Right forelimb (tissue), 1 donor: ENCODE measurements around the gene S100A16.

Experiments
- DNase-seq: peaks from one replicate; pipeline ENCODE4 v3.0.0-alpha.2; 2018

Gene S100A16

DNA sequence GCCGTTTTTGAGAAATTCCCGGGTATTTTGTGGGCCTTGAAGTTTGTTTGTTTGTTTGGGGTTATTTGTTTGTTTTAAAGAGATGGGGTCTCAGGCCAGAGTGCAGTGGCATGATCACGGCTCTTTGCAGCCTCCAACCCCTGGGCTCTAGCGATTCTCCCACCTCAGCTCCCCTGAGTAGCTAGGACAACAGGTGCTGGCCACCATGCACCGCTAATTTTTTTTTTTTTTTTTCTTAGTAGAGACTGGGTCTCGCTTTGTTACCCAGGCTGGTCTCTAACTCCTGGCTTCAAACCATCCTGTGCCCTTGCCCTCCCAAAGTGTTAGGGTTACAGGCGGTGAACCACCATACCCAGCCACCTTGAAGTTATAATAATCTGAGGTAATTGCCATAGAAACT is 22.9 kb upstream of the S100A16 start:
- DNase-seq: no peak

DNA sequence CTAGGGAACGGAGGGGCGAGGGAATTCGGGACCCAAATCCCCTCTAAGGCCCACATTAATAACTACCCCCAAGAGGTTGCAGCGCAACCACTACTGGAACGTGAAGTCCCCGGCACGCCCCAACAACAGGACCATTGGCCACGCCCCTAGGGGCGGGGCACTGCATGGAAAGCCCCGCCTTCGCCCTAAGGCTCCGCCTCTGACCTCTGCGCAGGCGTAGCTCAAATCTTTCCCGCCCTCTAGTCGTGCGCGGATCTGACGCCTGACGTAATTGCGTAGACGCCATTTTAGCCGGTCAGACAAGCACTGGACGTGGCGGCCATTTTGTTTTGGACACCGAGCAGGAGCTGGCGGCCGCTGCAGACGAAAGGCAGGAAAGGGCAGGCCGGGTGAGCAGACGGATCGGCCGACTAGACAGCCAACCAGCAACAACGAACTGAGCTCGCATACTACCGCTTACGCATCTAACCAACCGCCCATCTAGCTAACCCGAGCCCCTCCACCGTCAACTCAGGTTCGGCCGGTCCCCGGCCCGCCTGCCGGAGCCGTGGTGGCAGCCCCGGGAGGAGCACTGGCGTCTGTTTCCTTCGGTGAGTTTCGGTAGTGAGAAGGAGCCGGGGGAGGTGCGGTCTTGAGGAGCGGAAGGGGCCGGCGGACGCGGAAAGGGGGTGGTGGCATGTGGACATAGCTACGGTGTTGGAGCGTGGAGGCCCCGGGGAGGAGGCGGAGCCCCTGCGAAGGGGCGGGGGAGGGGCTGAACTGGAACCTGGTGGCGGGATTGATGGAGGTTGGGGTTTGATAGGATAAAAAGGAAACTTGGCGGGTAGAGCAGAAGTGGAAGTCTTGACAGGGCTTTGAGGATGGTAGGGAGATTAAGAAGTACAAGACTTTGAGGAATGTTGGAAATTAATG is 21.1 kb upstream of the S100A16 start, which contains the start of gene CHTOP:
TSS of gene CHTOP (plus strand) at position 313 of the 912 bp plus-strand sequence. CDS start 2,523 bp downstream, outside the sequence.
- peak; percentile 98 for DNase-seq

DNA sequence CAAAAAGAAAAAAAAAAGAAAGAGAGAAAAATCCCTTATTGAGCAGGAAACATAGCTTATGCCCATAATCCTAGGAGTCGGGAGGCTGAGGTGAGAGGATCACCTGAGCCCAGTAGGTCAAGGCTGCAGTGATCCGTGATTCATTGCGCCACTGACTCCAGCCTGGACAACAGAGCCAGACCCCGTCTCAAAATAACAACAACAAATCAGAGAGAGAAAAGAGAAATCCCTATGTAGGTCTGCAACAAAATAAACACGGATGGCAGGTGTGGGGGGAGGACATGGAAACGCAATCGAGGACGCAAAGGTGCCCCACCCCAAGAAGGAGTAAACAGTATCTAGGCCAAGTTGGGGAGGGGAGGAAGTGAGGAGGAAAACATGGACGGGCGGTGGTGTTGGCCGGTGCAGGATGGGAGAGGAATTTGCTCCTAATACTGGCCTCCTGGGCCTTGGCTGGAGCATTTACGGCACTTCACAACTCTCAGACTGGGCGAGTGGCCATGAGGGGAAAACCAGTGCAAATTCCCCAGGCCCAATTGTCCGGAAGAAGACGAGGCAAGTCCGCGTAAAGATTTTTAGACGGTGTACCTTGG is 20.3 kb upstream of the S100A16 start:
- no peak for DNase-seq

DNA sequence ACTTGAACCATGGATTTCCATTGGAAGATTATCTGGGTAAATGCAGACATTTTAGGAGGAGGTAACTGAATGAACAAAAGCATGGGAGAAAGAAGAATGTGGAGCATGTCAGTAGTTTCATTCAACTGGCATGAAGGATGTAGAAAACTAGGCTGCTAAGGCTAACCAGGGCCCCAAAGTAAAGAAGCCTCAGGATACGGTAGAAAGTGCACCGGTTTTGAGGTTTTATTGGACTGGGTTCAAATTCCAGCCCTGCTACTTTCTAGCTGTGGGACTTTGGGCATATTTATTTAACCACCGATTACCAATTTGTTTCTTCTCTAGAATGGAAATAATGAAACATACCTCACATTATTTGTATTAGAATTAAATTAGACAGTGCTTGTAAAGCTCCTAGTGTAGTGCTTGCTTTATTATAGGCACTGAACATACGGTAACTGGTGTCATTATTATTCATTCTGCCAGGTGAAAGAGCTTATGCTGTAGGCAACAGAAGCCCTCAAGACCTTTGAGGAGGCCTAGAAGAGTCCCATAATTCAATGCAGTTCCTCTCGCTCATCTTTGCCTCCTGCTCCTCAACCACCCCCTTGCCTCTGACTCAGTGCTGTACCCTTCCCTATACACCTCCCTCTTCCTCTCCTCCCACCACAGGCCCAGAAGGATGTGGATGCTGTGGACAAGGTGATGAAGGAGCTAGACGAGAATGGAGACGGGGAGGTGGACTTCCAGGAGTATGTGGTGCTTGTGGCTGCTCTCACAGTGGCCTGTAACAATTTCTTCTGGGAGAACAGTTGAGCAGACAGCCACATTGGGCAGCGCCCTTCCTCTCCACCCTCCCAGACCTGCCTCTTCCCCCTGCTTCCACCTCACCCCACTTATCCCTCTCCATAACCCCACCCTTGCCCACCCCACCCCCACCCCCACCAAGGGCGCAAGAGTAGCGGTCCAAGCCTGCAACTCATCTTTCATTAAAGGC is 18.4 kb upstream of the S100A16 start:
- DNase-seq: no peak

DNA sequence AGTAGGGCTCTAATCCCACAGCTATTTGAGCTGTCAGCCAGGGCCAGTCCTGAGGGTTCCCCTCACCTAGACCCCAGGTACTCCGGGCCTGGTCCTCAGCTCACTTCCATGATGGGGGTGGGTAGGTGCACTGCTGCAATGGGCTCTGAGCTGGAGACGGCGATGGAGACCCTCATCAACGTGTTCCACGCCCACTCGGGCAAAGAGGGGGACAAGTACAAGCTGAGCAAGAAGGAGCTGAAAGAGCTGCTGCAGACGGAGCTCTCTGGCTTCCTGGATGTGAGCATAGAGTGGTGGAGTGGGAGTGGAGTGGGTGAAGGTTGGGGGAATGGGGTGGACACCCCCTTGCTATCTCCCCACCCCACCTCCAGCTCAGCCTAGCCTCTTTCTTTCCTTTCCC is 17.4 kb upstream of the S100A16 start:
- no peak for DNase-seq

DNA sequence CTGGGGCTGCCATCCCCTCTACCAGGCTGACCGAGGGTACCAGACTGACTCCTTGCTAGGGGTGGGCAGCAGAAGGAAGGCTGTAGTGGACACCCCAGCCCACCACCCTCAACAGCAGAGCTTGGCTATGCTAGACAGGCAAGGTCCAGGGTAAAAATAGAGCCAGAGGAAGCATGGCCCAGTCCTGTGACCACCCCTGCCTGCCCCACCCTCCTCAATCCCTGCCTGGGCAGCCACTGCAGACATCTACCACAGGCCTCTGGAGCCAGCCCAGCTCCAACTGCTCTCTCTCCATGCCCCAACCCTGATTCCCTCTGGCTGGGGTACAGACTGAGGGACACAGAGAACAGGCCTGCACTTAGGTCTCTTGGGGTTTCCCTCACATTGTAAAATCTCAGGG is 17.0 kb upstream of the S100A16 start:
- DNase-seq: no peak

DNA sequence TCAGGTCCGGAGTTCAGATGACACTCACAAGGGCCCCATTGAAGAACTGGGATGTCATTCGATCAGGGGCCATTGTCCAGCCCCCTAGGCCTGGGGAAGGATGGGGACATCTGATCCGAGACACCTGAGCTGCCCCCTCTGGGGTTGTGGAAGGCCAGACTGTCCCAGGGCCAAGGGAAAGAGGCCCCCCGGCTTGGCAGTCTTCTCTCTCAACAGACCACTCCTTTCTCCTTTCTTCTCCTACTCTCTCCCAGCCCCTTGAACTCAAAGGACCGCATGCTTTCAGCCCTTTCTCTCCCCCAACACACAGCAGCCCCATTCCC is 16.4 kb upstream of the S100A16 start:
- DNase-seq: no peak

DNA sequence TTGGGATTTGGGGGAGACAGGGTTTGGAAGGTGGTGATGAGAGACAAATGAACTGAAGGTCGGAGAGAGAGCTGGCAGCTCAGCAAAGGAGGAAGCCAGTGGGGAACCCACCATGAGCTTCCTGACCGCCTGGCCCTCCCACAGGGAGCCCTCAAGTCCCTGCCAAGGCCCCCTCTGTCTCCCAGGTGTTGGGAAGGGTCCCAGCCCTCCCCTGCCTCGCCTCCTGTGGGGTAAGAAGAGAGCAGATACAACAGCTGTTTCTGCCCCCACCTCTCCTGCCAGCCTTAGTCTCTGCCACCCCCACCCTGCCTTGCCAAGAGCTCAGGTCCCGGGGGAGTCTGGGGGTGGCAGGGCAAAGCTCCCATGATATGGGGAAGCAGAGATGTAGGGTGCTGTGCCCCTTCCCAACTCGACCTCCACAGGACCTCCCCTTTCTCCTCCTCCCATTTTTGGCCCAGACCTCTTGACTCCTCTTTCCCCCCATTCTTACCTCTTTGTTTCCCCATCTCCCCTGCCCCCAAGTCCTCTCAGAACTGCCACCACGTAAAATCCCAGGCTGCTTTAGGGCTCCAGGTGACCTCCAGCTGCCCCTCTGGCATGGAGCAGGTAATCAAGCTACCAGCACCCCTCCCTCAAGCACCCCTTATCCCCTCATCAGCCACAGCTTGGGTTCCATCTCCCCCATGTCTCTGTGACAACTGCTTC is 15.9 kb upstream of the S100A16 start:
- no peak for DNase-seq

DNA sequence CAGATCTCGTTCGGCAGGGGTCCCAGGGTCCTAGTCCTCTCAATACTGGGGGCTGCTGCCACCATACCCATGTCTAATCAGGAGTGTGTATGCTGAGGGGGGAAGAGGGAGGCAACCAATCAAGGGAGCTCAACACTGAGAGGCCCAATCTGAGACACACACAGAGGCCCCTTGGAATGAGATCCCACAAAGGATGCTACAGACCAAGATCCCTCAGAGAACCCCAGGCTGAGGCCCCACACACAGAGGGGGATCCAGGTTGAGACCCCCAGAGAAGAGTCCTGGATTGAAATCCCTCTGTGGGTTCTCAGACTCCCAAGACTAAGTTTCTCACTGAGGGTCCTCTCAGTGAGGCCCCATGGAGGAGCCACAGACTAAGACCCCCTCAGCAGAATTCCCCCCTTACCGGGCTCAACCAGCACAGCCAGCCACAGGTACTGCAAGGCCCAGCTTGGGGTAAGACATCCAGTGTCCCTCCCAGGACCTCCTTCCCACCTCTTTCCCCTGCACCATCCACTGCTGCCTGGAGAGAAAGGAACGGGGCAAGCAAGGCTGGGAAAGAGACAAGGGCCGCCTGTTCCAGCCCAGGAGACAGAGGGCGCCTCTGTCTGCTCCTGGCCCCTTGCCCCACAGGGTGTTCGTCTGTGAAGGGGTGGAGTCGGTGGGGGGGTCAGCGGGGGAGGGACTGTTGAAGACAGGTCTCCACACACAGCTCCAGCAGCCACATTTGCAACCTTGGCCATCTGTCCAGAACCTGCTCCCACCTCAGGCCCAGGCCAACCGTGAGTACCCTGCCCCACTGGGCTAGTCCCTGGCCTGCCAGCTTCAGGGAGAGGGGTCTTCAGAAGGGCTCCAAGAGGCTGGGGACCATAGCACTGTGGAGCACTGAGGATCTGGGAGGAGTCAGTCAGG is 15.0 kb upstream of the S100A16 start, which contains the start of gene S100A1:
TSS of gene S100A1 (plus strand) at position 720 of the 912 bp plus-strand sequence. CDS start 2,088 bp downstream, outside the sequence.
- DNase-seq: peak; percentile 60

DNA sequence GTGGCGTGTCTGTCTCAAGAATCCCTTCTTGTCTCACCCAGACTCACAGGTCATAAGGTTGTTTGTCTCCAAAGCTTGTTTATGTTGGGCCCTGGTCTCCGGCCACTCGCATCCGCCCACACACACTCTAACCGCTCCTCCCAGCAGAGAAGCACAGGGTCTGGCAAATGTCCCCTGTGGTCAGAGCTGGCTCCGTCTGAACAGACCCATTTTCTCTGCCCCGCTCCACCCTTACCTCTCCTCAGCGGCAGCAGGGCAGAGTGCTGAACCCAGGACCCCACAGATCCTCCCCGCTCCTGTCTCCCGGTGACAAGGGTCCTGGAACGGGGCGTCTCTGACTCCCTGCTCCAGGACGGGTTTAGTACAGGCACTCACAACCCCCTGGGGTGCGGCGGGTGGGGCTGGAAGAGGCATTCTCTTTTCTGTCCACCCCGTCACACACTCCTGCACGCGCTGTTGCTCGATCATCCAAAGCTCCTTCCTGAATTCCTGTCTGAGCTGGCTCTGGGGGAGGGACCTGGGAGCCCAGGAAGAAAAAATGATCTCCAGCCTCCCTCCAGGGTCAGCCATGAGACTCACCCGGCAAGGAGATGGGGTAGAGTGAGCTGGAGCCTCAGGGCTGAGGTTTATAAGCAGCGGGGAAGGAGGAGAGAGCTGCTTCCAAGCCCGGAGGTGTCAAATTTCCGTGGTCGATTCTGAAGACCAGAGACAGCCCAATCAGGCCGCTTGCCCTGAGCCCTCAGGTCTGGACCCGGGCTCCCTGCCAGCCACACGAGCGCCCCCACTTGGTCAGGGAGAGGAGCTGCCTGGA is 14.2 kb upstream of the S100A16 start, which contains the start of gene S100A13:
TSS of gene S100A13 (minus strand) at position 602 of the 811 bp plus-strand sequence. CDS start 1,033 bp downstream, outside the sequence.
- peak; percentile 89 for DNase-seq

DNA sequence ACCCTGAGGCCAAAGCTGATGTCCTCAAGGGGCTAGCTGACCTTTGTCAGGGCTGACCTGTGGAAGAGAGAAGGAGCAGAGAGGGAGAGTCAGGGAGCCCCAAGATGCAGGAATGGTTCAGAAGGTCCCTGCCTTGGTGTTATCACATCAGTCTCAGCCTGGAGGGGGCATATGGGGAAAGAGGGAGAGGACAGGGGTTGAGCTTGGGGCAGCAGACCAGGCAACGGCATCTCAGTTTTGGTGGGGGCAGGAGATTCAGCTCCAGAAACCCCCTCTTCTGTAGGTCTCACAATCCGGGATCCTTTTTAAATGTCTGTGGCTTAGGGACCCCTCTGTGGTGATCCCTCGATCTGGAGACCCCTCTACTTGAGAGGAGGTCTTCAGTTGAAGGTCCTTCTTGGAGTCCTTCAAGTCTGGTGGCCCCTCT is 13.6 kb upstream of the S100A16 start:
- no peak for DNase-seq

DNA sequence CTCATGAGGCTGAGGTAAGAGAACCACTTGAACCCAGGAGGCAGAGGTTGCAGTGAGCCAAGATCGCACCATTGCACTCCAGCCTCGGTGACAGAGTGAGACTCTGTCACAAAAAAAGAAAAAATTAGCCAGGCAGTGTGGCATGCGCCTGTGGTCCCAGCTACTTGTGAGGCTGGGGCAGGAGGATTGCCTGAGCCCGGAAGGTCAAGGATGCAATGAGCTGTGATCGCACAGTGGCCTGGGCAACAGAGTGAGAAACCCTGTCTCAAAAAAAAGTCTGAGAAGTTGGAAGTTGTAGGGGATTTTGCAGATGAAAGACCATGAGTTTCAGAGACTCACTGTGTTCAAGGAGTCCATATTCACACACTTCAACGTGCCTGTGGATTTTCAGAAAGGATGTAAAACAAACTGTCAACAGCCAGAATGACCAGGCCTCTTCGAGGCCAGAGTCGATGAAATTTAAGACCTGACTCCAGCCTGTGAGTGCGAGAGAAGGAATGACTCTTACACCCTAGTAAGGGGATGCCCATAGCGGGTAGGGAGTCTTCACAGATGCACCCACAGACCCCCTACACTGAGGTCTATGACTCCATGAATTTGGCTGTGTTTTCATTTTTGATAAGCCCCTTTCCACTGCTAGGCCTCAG is 12.2 kb upstream of the S100A16 start:
- no peak for DNase-seq

DNA sequence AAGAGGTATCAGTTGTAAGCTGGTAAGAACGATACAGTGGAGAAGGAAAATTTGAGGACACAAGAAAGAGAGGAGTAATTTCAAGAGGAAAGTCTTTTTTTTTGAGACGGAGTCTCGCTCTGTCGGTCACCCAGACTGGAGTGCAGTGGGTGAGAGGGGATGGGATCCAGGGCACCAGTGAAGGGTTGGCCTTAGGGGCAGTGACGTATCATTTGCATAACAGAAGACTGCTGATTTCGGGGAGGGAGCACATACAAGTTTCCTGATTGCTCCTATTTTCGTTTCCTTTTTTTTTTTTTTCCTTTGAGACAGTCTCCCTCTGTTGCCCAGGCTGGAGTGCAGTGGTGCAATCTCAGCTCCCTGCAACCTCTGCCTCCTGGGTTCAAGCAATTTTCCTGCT is 10.2 kb upstream of the S100A16 start:
- no peak for DNase-seq

DNA sequence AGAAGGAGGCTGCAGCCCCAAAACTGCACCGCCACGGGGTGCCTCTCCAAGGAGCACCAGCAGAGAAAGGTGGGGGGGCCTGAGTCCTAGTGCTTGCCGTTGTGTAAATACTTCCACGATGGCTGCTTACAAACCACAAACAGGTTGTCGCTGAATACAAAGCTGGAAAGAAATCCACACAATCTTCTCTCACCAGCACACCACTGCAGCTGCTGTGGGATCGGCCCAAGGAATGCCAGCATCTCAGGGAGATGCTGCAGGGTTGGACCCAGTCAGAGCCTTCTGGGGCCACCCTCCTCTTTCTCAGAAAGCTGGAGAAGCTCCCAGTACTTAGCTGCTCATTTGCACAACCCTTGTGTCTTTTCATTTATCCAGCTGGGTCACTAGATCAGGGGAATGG is 6.2 kb upstream of the S100A16 start:
- no peak for DNase-seq

DNA sequence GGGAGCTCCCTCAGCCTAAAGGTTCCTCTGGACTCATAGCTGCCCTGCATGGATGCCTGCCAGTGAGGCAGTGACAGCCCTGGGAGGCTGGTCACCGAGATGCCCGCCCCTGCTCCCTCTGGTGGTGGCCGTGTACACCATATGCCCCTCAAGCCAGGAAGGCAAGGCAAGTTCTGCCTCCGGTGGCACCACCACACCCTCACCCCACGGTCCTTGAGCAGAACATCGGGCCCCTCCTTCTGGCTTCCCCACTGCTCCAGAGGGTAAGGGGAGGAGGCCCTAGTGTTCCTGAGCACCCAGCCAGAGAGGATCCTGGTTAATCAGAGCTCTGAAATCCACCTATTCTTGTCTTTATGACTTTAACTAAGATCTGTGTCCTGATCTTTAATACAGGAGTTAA is 4.7 kb upstream of the S100A16 start:
- no peak for DNase-seq

DNA sequence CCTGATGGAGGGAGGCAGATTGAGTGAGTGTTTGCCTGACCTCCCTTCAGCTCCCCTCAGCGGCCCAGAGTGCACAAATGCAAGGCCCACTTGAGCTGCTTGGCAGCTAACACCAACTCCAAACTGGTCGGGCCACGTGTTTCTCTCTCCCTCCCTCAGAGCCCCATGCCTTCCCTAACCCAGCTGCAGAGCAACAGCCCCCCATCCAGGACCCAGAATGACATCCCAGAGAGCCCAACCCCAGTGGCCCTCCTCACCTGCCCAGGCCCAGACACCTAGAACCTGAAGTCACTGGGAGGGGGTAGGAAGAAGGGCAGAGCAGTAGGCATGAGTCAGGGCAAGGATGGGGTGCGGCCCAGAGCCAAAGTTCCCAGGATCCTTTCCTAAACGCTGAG is 4.0 kb upstream of the S100A16 start:
- no peak for DNase-seq

DNA sequence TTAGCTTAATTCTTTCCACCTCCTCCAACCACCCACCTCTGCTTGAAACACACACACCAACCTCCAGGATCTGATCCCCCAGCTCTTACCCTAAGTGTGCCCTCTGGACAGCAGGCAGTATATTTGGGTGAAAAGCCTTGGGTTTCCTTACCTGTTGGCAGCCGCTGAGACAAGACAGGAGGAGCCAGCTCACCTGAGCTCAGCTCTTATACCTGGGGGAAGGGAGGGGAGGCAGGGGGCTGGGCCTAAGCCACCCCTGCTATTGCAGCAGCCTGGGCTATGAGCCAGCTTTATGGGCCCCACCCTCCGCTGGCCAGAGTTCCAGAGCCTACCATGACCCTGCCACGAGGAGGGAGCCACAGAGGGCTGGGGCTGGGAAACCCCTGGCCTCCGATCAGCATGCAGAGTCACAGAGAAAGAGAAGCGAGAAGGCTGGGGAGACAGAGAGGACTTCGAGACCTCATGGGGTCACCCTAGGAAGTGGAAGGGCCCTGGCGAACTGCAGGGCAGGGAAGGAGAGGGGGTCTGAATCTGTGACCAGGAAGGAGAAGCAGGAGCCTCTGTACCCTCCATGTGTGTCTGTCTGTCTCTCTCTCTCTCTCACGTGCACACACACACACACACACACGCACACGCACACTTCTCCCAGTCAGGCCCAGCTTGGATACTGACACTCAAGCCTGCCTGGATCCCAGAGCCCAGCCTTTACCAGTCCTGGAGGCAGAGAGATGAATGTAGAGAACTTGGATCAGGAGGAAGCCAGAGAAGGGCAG is 3.4 kb upstream of the S100A16 start, which contains the start of gene S100A14:
TSS of gene S100A14 (minus strand) at position 182 of the 773 bp plus-strand sequence. CDS start 467 bp downstream, outside the sequence.
- DNase-seq: no peak

DNA sequence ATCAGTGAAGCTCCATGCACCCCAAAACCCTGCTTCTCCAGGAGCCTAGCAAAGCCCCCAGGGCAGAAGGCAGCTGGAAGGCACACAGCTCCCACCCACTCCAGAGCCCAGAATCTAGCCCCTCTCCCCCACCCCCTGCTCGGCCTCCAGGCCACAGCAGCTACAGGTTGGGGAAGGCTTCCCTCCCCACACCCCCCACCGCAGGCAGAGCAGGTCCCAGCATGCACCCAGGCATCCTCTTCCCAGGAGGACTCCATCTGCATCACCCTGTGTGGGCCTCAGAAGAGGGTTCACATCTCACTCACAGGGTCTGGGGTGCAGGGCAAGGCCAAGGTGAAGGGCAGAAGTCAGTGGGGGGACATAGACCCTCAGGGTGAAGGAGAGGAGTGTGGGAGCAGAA is 2.5 kb upstream of the S100A16 start:
- no peak for DNase-seq

DNA sequence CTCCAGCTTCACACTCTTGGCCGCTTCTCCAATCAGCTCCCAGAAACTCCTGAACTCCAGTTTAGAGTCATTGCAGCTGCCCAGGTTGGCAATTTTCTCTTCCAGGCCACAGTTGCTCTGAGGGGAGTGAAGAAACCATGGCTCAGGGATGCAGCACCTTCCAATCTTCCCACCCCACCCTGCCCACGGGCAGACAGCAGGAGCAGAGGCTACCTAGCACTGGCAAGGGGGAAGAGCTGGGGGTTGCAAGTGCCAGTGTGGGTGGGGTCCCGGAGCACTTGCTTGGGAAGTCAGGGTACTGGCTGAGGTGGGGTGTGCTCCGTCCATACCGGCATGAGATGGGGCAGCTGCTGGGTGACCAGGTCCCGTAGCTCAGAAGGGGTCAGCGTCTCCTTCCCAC is 2.0 kb upstream of the S100A16 start:
- DNase-seq: no peak
